ENCODE measurements around the gene GINS2. TPM values are rescaled to one million over a fixed set of nuclear protein-coding genes. Genes with fewer than 3 reads are reported as not detected.

The GINS2 gene
- total RNA-seq, 1 donor from 2014 or later = 4.9 TPM

- DNase-seq (ENCODE audit: low spot score in 2 of 2) = no peak
- FAIRE-seq = no peak
These were observed 15.0 kb downstream of the GINS2 start for GRCh38 chr16:85673529-85674417.

GRCh38 chr16:85670840-85671239 is 17.9 kb downstream of the GINS2 start:
- DNase-seq (ENCODE audit: low spot score in 2 of 2) = no peak
- no peak for FAIRE-seq

DNA sequence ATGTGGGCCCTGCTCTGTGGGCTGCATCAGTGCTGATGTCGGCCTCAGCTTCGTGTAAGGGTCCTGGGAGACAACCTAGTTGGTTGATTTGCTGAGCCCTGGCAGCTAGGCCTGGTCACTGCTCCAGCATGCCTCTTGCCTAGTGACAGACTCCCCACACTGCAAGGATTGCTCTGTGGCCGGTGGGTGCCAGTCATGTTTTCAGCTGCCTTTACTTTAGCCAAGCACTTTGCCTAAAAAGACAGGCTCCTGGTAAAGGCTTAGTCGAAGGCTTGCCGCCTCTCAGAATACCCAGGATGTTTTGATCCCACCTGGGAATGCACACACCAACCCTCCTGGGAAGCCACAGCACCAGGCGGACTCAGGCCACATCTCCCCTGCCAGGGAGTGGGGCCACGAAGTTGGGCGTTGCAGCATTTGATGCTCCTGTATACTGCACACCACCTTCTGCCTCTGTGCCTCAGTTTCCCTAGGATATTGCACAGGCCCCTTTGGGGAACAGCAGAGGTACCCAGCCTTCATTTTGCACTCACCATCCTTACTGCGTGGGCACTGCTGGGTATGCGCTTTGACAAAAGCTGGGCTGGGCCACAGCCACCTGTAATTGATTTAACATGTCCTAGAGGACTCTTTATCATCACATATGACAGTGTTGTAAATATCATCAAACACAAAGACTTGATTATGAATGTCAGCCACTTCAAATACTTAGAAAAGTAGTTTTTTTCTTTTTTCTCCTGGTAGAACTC is 19.9 kb downstream of the GINS2 start:
- no peak for FAIRE-seq

GRCh38 chr16:85667841-85668413 is 20.8 kb downstream of the GINS2 start:
- DNase-seq (ENCODE audit: low spot score in 2 of 2) (no peak), FAIRE-seq (no peak)

More for the DNA sequence above, 19.9 kb downstream of the GINS2 start:
- DNase-seq (ENCODE audit: low spot score in 2 of 2) = no peak

GRCh38 chr16:85667261-85667660 is 21.5 kb downstream of the GINS2 start:
- DNase-seq (ENCODE audit: low spot score in 2 of 2) (no peak), FAIRE-seq (no peak)

DNA sequence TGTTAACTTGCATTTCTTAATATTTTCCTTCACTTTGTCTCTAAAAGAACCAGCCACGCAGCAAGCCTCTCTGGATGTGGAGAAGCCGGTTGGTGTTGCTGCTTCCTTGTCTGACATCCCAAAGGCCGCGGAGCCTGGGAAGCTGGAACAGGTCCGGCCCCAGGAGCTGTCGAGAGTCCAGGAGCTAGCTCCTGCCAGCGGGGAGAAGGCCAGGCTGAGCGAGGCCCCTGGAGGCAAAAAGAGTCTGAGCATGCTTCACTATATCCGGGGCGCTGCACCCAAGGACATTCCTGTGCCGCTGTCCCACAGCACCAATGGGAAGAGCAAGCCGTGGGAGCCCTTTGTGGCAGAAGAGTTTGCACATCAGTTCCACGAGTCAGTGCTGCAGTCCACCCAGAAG is 22.8 kb downstream of the GINS2 start:
- peak in 1 of 2 donors; percentile 16 for DNase-seq (ENCODE audit: low spot score in 2 of 2)
- FAIRE-seq = no peak

- DNase-seq (ENCODE audit: low spot score in 2 of 2) = no peak
- no peak for FAIRE-seq
These were observed 23.4 kb downstream of the GINS2 start for GRCh38 chr16:85665373-85665740.

GRCh38 chr16:85664580-85665372 is 24.0 kb downstream of the GINS2 start:
- DNase-seq (ENCODE audit: low spot score in 2 of 2) = peak in 1 of 2 donors; percentile 22
- no peak for FAIRE-seq

GRCh38 chr16:85663891-85664321 is 24.8 kb downstream of the GINS2 start:
- FAIRE-seq (no peak), DNase-seq (ENCODE audit: low spot score in 2 of 2) (no peak)

- FAIRE-seq (no peak), DNase-seq (ENCODE audit: low spot score in 2 of 2) (no peak)
These were observed 25.6 kb downstream of the GINS2 start for GRCh38 chr16:85662976-85663830.

GRCh38 chr16:85662482-85662812 is 26.3 kb downstream of the GINS2 start:
- FAIRE-seq (no peak), DNase-seq (ENCODE audit: low spot score in 2 of 2) (peak in 1 of 2 donors; percentile 10)

DNA sequence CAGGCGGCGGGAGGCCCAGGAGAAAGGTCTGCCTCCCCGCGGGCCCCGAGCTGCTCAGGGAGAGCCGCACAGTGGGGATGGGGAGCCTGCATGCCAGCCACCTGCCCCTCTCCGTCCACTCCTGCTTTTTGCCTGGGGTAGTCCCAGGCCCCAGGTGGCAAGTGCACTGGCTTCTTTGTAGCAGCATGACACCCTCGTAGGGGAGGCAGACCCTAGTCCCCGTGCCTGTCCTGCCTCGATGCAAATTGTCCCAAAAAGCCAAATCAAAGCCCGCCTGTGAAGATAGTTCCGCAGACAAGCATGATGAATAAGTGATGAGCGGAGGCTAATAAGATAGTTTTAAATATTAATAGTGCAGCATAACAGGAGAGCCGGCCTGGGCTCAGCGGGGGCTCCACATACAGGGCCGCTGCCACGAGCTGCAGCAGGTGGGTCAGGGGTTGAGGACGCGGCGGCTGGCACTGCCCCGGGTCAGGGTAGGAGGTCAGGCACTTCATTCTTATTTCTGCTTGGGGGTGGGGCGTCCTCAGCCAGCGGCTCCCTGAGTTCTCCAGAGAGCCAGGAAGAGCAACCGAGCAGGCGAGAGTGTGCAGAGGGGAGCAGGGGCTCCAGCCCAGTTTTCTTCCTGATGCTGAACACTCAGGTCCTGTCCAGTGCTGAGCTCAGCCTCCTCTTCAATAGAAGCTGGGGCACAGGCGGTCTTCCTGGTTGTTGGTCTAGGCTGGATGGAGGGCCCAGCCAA is 26.8 kb downstream of the GINS2 start:
- DNase-seq (ENCODE audit: low spot score in 2 of 2) (peak in 1 of 2 donors; percentile 9), FAIRE-seq (no peak)

- no peak for DNase-seq (ENCODE audit: low spot score in 2 of 2)
- no peak for FAIRE-seq
These were observed 27.7 kb downstream of the GINS2 start for GRCh38 chr16:85660843-85661739.

GRCh38 chr16:85659805-85660511 is 28.8 kb downstream of the GINS2 start:
- DNase-seq (ENCODE audit: low spot score in 2 of 2) (peak; percentile 81 to 85), FAIRE-seq (no peak)

DNA sequence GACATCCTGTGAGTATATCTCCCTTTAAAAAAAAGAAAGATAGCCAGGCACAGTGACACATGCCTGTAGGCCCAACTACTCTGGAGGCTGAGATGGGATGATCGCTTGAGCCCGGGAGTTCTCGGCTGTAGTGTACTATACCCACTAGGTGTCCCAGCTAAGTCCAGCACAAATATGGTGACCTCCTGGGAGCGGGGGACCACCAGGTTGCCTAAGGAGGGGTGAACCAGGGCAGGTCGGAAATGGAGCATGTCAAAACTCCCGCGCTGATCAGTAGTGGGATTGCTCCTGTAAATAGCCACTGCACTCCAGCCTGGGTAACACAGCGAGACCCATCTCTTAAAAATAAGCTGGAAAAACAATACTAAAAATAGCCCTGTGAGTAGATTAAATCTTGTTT is 29.4 kb downstream of the GINS2 start:
- no peak for FAIRE-seq
- no peak for DNase-seq (ENCODE audit: low spot score in 2 of 2)

- FAIRE-seq = no peak
- peak in 1 of 2 donors; percentile 17 for DNase-seq (ENCODE audit: low spot score in 2 of 2)
These were observed 30.0 kb downstream of the GINS2 start for GRCh38 chr16:85658504-85659326.
